HG03060 (cell line): Measurements from ENCODE around the gene RHBDF2.

ENCODE experiments used
- ATAC-seq: cut with Tn5 transposase; IDR thresholded peaks from one replicate; pipeline ENCODE4 v1.9.1; 2021; ENCODE audit warnings: low read depth, moderate number of reproducible peaks; ENCODE audit not compliant: unreplicated experiment

The RHBDF2 gene

GRCh38 chr17:76501018-76501826 is at the start of gene RHBDF2:
TSS of gene RHBDF2 (minus strand) at chr17:76501423. CDS start at chr17:76481524, 19,899 bp downstream.
- ATAC-seq, result no peak

DNA sequence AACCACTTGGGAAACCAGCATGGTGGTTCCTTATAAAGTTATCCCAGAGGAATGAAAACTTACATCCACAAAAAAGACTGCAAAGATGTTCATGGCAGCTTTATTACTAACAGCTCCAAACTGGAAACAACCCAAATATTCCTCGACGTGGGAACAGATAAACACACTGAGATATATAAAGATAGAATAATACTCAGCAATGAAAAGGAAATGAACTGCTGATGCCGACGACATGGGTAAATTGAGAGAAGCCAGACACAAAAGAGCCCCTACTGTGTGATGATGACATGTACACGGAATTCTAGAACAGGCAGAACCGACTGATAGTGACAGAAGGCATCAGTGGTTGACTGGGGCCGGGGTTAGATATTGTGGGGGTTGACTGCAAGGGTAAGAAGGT is 48.3 kb upstream of the RHBDF2 start:
- no peak for ATAC-seq

GRCh38 chr17:76549215-76549518 is 47.9 kb upstream of the RHBDF2 start:
- ATAC-seq, result no peak

GRCh38 chr17:76548378-76549214 is 47.4 kb upstream of the RHBDF2 start:
- no peak for ATAC-seq

GRCh38 chr17:76547642-76548202 is 46.5 kb upstream of the RHBDF2 start:
- ATAC-seq, result no peak

GRCh38 chr17:76547183-76547641 is 46.0 kb upstream of the RHBDF2 start:
- no peak for ATAC-seq

- no peak for ATAC-seq
These were observed 45.4 kb upstream of the RHBDF2 start for GRCh38 chr17:76546556-76547182.

DNA sequence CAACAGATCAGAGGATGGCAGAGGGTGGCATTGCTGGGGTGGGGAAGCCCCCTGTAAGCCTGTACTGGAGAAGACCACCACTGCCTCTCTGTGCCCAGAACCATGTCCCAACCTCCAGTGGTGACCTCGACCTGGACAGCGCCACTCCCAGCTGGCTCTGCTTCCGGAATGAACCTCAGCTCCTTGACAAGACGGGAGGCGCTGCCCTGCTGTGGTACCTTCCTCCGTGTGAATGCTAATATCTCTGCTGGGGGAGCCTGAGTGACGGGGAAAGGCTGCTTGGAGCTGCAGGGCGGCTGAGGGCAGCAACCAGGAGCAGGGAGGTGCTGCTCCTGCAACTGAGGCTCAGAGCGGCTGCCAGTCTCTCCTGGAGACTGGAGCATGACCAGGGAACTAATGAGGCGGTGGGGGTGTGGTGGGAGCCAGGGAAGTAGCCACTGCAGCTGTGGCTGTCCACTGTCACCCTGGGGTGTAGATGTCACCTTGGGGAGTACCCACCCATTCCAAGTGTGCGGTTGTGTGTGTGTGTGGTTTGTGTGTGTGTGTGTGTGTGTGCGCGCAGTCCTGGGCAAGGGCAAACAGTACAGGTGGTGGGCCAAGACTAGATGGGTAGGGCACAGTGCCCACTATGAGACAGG is 44.8 kb upstream of the RHBDF2 start:
- ATAC-seq, result no peak

GRCh38 chr17:76544546-76545365 is 43.5 kb upstream of the RHBDF2 start:
- no peak for ATAC-seq

DNA sequence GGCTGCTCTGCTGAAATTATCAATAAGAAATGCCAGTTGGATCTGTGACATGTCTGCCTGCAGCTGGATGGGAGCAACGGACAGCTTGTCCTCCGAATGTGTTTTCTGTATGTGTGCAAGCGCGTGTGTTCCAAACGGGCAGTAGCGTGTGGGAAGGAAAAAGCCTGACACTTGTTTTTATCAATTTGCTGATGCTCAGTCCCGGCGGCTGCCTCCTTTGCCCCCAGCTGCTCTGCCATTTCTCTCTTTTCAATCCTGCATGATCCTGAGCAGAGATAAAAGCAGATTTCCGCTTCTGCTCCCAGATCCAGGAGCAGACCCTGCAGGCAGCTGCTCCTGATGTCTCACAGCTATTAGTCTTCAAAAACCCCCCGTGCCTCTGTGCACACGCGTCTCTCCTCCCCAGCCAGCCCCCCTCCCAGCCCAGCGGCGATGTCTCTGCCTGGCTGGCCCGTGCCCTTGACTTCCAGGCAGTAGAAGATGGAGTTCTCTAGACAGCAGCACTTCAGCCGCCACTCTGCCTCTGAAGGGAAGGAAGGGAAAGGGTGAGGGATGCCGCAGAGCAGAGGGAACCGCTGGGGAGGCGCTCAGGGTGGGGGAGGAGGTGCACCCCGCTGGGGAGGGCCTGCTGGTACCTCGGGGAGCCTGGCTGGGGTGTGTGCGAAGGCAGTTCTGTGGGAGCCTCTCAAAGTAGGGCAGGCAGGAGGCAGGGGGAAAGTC is 42.8 kb upstream of the RHBDF2 start:
- no peak for ATAC-seq

- no peak for ATAC-seq
These were observed 42.2 kb upstream of the RHBDF2 start for GRCh38 chr17:76543482-76543825.

- ATAC-seq, result no peak
These were observed 41.8 kb upstream of the RHBDF2 start for GRCh38 chr17:76542984-76543383.

GRCh38 chr17:76542566-76542971 is 41.3 kb upstream of the RHBDF2 start:
- no peak for ATAC-seq

DNA sequence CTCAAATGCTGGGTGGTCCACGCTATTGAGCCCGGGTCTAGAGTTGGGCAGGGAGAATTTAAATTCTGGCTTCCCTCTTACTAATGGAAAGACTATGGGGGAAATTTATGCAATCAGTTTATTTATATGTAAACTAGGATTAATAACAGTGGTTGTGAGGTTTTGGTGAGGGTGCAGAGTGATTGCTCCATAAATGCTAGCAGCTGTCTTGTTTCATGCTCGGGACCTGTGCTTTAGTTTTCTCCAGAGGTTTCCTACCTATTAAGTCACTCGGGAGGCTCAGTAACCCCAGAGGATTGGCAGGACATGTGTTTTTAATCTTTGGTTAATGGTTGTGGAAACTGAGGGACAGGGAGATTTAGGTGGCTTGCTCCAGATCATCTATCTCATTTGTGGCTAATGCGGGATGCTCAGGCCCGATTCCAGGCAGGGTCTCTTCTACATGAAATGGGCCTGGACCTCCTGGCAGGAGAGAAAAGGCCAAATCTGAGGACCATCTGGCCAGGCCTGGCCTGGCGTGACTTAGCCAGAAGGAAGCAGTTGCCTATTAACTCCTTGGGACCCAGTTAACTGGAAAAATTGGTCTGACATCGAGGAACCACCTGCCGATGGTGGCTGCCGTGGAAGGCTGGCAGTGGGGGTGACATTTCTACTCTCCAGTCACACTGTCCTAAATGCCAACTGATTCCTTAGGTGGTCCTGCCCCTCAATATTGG is 40.7 kb upstream of the RHBDF2 start:
- no peak for ATAC-seq

DNA sequence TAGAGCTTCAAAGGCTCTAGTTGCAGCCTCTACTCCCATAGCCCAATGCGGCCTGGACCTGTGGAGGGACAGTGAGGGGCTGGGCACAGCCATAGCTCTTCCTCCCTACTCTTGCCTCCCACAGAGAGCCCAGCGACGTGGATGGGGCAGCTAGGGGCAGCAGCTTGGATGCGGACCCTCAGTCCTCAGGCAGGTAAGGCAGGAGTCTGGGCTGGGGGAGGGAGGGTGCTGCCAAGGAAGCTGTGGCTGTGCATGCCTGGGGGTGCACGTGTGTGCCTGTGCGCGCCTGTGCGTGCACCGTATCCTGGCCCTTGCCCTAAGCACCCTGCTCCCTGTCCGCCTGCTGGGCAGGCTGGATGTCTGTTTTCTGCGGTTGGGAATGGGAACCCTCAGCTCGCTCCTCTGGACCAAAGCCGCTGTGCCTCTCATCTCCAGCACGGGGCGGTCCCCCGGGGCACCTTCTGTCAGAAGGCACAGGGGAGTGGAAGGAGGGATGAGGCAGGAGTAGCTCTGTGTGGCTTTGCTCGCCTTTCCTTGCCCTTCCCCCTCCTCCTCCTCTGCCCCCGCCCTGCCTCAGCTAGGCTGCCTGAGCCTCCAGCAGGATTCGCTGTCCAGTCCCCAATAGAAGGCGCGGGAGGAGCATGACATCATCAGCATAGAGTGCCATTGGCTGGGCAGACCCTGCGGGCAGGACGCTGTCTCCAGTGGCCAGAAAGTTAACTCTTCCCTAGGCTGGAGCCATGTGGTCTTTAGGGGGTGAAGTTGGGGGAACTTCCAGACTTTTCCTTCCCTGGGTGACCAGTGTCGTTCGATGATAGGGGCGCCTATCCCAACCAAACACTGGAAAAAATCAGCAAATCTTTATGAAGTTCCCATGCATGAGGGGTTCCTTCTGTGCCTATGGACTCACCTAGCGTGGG is 39.4 kb upstream of the RHBDF2 start:
- ATAC-seq, result no peak

DNA sequence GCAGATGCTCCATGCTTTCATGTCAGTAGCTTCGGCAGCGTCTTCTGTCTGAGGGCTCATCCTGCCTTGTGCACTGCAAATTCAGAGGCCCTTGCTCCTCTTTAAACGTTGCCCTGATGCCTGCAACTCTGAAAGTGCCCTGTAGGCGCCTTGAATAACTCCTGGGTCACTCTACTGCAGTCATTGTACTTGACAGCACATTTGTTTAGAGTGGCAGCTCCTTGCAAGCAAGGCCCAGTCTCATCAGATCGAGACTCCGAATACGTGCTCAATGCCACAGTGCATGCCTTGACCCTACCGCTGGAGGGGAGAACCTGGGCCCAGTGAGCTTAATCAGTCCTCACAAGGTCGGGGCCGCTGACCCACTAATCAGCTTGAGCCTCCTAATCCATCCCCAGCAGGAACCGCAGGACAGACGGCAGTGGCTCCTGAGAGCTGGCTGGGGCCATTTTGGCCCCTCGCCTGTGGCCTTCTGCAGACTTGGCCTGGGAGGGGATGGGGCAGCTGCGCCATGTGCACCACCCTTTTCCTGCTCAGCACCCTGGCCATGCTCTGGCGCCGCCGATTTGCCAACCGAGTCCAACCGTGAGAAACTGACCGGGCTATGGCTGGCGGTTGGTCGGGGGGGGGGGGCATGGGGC is 38.5 kb upstream of the RHBDF2 start, which contains the start of gene PRCD:
TSS of gene PRCD (plus strand) at position 414 of the 641 bp plus-strand sequence. CDS start at position 512, 98 bp downstream.
- no peak for ATAC-seq
